Rectal smooth muscle tissue (tissue), 1 donor: ENCODE results near the gene AGPAT3.

ENCODE experiments used
- H3K27ac ChIP-seq: one replicate; pipeline ENCODE4 v1.7.0; 2013; ENCODE audit warnings: low read depth, low read length, inconsistent platforms
- H3K27me3 ChIP-seq: one replicate; pipeline ENCODE4 v1.7.0; 2013; ENCODE audit warnings: low read length; ENCODE audit not compliant: control insufficient read depth, insufficient read depth
- H3K36me3 ChIP-seq: one replicate; pipeline ENCODE4 v1.7.0; 2013; ENCODE audit warnings: low read length; ENCODE audit not compliant: control insufficient read depth, insufficient read depth
- H3K4me1 ChIP-seq: one replicate; pipeline ENCODE4 v1.7.0; 2013; ENCODE audit warnings: low read length; ENCODE audit not compliant: control insufficient read depth, insufficient read depth
- H3K4me3 ChIP-seq: one replicate; pipeline ENCODE4 v1.7.0; 2013; ENCODE audit warnings: low read length
- H3K9ac ChIP-seq: one replicate; pipeline ENCODE4 v1.7.0; 2013; ENCODE audit warnings: low read length

Gene AGPAT3

DNA sequence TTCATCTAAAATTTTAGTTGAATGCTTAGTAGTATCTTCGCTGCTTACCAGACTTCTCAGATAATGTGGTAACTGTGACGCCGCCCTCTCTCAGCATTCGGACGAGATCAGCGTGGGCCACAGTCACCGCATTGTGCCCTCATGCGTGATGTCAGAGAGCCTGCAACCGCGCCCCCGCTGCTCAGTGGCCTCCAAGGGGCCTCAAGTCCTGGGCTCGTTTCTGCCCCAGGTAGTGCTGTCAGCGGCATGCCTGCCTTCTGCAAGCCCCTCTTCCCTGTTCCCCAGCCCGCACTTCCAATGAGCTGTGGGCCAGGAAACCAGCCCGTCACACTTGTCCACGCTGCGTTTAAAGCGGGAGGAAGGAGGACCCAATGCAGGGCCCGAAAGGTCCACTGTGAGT is 85.5 kb downstream of the AGPAT3 start:
- Histone ChIP-seq H3K4me1 (no peaks in the 10 kb centered on the region), H3K27me3 (no peaks in the 10 kb centered on the region), H3K27ac (no peak overlapping the region), H3K9ac (no peak overlapping the region), H3K36me3 (no peaks in the 10 kb centered on the region), H3K4me3 (no peak overlapping the region)

DNA sequence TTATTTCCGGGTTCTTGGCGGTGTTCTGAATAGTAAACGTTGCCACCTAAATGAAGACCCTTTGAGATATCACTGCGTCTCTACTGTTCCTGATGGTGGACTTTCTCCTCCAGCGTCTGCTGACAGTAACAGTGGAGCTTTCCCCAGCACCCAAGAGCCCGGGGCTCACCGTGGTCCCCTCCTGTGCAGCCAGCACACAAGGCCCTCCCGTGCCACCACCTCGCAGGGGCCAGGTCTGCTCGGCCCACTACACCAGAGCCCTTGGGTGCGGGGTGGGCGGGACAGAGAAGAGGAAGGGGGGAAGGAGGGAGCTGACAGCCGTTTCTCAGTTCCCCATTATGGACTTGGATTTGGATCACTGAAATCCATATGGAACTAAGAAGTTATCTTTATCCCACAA is 85.9 kb downstream of the AGPAT3 start:
- H3K9ac ChIP-seq: no peak overlapping the region
- no peak overlapping the region for H3K4me3 ChIP-seq
- no peaks in the 10 kb centered on the region for H3K4me1 ChIP-seq
- no peaks in the 10 kb centered on the region for H3K36me3 ChIP-seq
- H3K27ac ChIP-seq: no peak overlapping the region
- H3K27me3 ChIP-seq: no peaks in the 10 kb centered on the region

GRCh38 chr21:43951911-43952703 is 87.1 kb downstream of the AGPAT3 start:
- H3K27ac ChIP-seq: no peak overlapping the region

DNA sequence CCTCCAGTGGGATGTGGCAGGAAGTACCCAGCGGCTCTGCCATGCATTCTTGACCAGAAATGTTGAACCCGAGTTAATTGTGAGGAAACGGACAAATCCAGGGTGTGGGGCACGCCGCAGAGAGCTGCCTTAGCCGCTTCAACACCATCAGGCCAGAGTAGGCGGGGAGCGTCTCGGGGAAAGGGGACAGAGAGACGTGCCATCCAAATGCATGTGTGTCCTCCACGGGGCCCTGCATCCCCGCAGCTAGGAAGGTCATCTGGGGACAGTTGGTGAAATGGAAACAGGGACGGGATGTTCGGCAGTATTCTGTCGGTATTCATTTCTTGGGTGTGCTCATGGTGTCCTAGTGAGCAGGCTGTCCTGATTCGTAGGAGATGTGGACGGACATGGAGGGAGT is 88.0 kb downstream of the AGPAT3 start:
- Histone ChIP-seq H3K36me3 (no peaks in the 10 kb centered on the region), H3K27me3 (no peaks in the 10 kb centered on the region), H3K9ac (no peak overlapping the region), H3K27ac (no peak overlapping the region), H3K4me1 (no peaks in the 10 kb centered on the region), H3K4me3 (no peak overlapping the region)

More at GRCh38 chr21:43951911-43952703, 87.1 kb downstream of the AGPAT3 start:
- Histone ChIP-seq H3K9ac (no peak overlapping the region), H3K4me3 (no peak overlapping the region), H3K4me1 (no peaks in the 10 kb centered on the region), H3K36me3 (no peaks in the 10 kb centered on the region), H3K27me3 (no peaks in the 10 kb centered on the region)

GRCh38 chr21:43954042-43954441 is 89.0 kb downstream of the AGPAT3 start:
- Histone ChIP-seq H3K27me3 (no peaks in the 10 kb centered on the region), H3K36me3 (no peaks in the 10 kb centered on the region), H3K4me1 (no peaks in the 10 kb centered on the region), H3K9ac (no peak overlapping the region), H3K27ac (no peak overlapping the region), H3K4me3 (no peak overlapping the region)

DNA sequence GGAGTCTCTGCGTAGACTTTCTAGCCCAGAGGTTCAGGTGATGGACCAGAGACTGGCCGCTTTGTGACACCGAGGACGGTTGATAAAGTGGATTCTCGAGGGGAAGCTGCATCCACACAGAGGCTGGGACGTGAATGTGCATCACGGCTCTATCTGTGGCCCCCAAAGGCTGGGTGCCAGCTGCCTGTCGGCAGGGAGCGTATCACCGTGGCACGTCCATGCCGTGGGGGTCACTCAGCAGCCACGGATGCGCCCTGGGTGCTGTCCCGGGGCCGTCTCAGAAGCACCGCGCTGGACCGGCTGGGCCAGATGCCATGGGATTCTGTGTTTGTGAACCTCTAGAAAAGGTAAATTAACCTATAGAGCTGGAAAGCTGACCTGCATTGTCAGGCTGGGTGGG is 89.9 kb downstream of the AGPAT3 start:
- no peaks in the 10 kb centered on the region for H3K4me1 ChIP-seq
- no peaks in the 10 kb centered on the region for H3K27me3 ChIP-seq
- no peaks in the 10 kb centered on the region for H3K36me3 ChIP-seq
- no peak overlapping the region for H3K27ac ChIP-seq
- no peak overlapping the region for H3K4me3 ChIP-seq
- H3K9ac ChIP-seq: no peak overlapping the region

DNA sequence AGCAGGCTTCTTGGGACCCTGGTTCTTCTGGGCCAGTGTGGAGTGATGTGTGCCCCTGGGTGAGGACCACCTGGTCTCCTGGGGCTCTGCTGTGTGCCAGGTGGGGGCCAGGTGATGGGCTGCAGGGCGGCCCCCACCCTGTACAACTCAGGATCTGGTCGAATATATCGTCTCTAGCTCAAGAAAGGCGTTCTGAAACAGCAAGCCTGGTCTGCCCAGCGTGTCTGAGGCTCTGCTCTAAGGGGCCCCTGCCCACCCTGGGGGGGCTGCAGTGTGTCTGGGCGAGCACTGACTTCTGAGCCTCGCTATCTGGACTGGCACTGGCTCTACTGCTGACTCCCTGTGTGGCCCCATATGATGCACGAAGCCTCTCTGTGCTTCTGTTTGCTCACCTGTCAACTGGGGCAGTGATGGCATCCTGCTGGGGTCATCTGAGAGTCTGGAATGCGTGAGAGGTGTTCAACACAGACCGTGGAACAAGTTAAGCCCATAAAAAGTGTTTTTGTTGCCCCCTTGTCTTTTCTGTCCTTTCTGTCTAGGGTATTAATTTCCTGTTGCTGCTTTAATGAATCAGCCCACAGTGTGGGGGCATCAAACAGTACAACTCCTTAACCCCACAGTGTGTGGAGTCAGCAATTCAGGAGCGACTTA is 91.1 kb downstream of the AGPAT3 start:
- Histone ChIP-seq H3K27ac (no peak overlapping the region), H3K4me1 (no peaks in the 10 kb centered on the region), H3K27me3 (no peaks in the 10 kb centered on the region)

GRCh38 chr21:43956670-43957035 is 91.6 kb downstream of the AGPAT3 start:
- Histone ChIP-seq H3K27ac (no peak overlapping the region), H3K4me3 (no peak overlapping the region), H3K27me3 (no peaks in the 10 kb centered on the region), H3K9ac (no peak overlapping the region), H3K36me3 (peaks cover 4% of the 10 kb centered on the region), H3K4me1 (no peaks in the 10 kb centered on the region)

More for the DNA sequence above, 91.1 kb downstream of the AGPAT3 start:
- Histone ChIP-seq H3K9ac (no peak overlapping the region), H3K36me3 (peaks cover 3% of the 10 kb centered on the region), H3K4me3 (no peak overlapping the region)

DNA sequence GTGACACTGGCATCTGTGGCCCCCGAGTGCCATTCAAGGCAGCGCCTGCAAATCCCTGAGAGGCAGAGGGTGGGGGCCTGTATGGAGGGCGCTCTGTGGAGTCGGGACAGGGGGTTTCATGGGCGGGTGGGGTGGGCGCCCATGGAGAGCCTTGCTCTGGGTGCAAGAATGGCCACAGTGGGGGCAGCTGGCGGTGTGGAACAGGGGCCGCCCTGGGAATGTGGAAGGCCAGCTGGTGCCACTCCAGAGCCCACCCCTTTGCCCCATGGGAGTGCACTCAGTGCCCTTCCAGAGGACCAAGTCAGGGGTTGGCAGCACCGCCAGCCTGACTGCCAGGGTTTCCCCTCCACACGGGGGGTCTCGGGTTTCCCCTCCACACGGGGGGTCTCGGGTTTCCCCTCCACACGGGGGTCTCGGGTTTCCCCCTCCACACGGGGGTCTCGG is 92.1 kb downstream of the AGPAT3 start:
- Histone ChIP-seq H3K36me3 (peaks cover 4% of the 10 kb centered on the region), H3K27ac (no peak overlapping the region), H3K27me3 (no peaks in the 10 kb centered on the region), H3K9ac (no peak overlapping the region), H3K4me1 (no peaks in the 10 kb centered on the region), H3K4me3 (no peak overlapping the region)

- H3K9ac ChIP-seq: no peak overlapping the region
- no peaks in the 10 kb centered on the region for H3K4me1 ChIP-seq
- H3K27me3 ChIP-seq: no peaks in the 10 kb centered on the region
- H3K36me3 ChIP-seq: peaks cover 4% of the 10 kb centered on the region
- H3K4me3 ChIP-seq: no peak overlapping the region
- no peak overlapping the region for H3K27ac ChIP-seq
These were observed 92.8 kb downstream of the AGPAT3 start for GRCh38 chr21:43957611-43958362.

- Histone ChIP-seq H3K27ac (no peak overlapping the region), H3K4me1 (no peaks in the 10 kb centered on the region), H3K4me3 (no peak overlapping the region), H3K36me3 (peaks cover 4% of the 10 kb centered on the region), H3K9ac (no peak overlapping the region), H3K27me3 (no peaks in the 10 kb centered on the region)
These were observed 93.5 kb downstream of the AGPAT3 start for GRCh38 chr21:43958364-43959158.
